Stimulated activated CD4-positive, alpha-beta T cell treated with anti-CD3 and anti-CD28 coated beads, Interleukin-4, amount 100 ng/mL, for 1 hour (primary cell): ENCODE data around the gene EPAS1.

Source experiments
- DNase-seq: peaks from one replicate; pipeline ENCODE4 v3.0.0-alpha.2; 2020

Gene EPAS1

GRCh38 chr2:46365913-46366667 is 68.9 kb downstream of the EPAS1 start:
- DNase-seq = no peak

GRCh38 chr2:46366668-46367052 is 69.5 kb downstream of the EPAS1 start:
- no peak for DNase-seq

- DNase-seq = no peak
Measured at GRCh38 chr2:46367286-46367685, 70.1 kb downstream of the EPAS1 start.

GRCh38 chr2:46368401-46368800 is 71.2 kb downstream of the EPAS1 start:
- no peak for DNase-seq

- no peak for DNase-seq
Measured at GRCh38 chr2:46369783-46370182, 72.6 kb downstream of the EPAS1 start.

GRCh38 chr2:46371854-46372253 is 74.6 kb downstream of the EPAS1 start:
- DNase-seq = no peak

- no peak for DNase-seq
Measured at GRCh38 chr2:46372475-46372874, 75.3 kb downstream of the EPAS1 start.

GRCh38 chr2:46373238-46373637 is 76.0 kb downstream of the EPAS1 start:
- DNase-seq = no peak

GRCh38 chr2:46375566-46376125 is 78.4 kb downstream of the EPAS1 start:
- DNase-seq = no peak

- DNase-seq = no peak
Measured at GRCh38 chr2:46376586-46376985, 79.4 kb downstream of the EPAS1 start.

- DNase-seq = no peak
Measured at GRCh38 chr2:46377101-46377581, 79.9 kb downstream of the EPAS1 start.

- no peak for DNase-seq
Measured at GRCh38 chr2:46377666-46378560, 80.7 kb downstream of the EPAS1 start.

- no peak for DNase-seq
Measured at GRCh38 chr2:46378616-46379015, 81.4 kb downstream of the EPAS1 start.

- no peak for DNase-seq
Measured at GRCh38 chr2:46379213-46380037, 82.2 kb downstream of the EPAS1 start.

- no peak for DNase-seq
Measured at GRCh38 chr2:46380038-46380940, 83.1 kb downstream of the EPAS1 start.

GRCh38 chr2:46381263-46381849 is 84.1 kb downstream of the EPAS1 start:
- no peak for DNase-seq

GRCh38 chr2:46381871-46382270 is 84.7 kb downstream of the EPAS1 start:
- no peak for DNase-seq

GRCh38 chr2:46382331-46383112 is 85.3 kb downstream of the EPAS1 start:
- DNase-seq = no peak

- DNase-seq = no peak
Measured at GRCh38 chr2:46383113-46383395, 85.8 kb downstream of the EPAS1 start.

GRCh38 chr2:46383784-46384456 is 86.7 kb downstream of the EPAS1 start:
- DNase-seq = no peak
